Right lobe of liver (tissue), 6 donors: ENCODE data around the gene SHISA4. TPM values are rescaled to one million over a fixed set of nuclear protein-coding genes. Genes with fewer than 3 reads are reported as not detected.

Source experiments
- ATAC-seq, 4 donors: fragments of 200-7000 bp; cut with Tn5 transposase; one replicate each; pipeline ENCODE4 v1.9.1; 2020; ENCODE audit warnings: mild to moderate bottlenecking in 4 of 4, moderate library complexity in 4 of 4
- DNase-seq, 3 donors: peaks; one replicate each; pipeline ENCODE4 v3.0.0-alpha.2; 2020
- H3K27ac ChIP-seq, 3 donors: fragments of 200-600 bp; one replicate each; pipeline ENCODE4 v1.8.0; 2022
- H3K27me3 ChIP-seq, 2 donors: fragments of 200-600 bp; one replicate each; pipeline ENCODE4 v1.8.0; 2022
- H3K36me3 ChIP-seq, 4 donors: fragments of 200-600 bp; sonication (generic) in 1 of 4; one replicate each; pipeline versions ENCODE4 v1.5.1 to v1.8.0; 2017 to 2022; ENCODE audit warnings: control low read depth in 1 of 4
- H3K4me1 ChIP-seq, 4 donors: fragments of 200-600 bp; sonication (generic) in 1 of 4; one replicate each; pipeline versions ENCODE4 v1.5.1 to v1.8.0; 2017 to 2022; ENCODE audit warnings: control low read depth in 1 of 4
- H3K4me3 ChIP-seq, 3 donors: fragments of 200-600 bp; one replicate each; pipeline ENCODE4 v1.8.0; 2022
- H3K9me3 ChIP-seq, 4 donors: fragments of 200-600 bp; sonication (generic) in 1 of 4; one replicate each; pipeline versions ENCODE4 v1.5.1 to v1.8.0; 2017 to 2022; ENCODE audit warnings: control low read depth in 1 of 4
- CTCF ChIP-seq, 4 donors: fragments of 200-600 bp in 3 of 4; fragments of 450-650 bp in 1 of 4; IDR thresholded peaks; one replicate each; pipeline versions ENCODE4 v1.5.1 to v1.8.0; 2016 to 2022; ENCODE audit warnings: antibody characterized with exemption in 4 of 4, mild to moderate bottlenecking in 2 of 4
- POLR2A ChIP-seq: fragments of 450-650 bp; IDR thresholded peaks from one replicate; pipeline ENCODE4 v1.6.1; 2017; ENCODE audit warnings: antibody characterized with exemption, mild to moderate bottlenecking
- WGBS: methylation state at CpG from one replicate; pipeline ENCODE4 v1.1.6; 2018; ENCODE audit warnings: low coverage, low lambda C conversion rate; ENCODE audit not compliant: insufficient coverage; ENCODE audit errors: missing lambda C conversion rate; 5-methylcytosine and 5-hydroxymethylcytosine counted together
- intact Hi-C, 2 donors: fragments of 100-400 bp; cut with DNase I; formaldehyde crosslinking; loops; one replicate each; pipeline versions ENCODE4 v1.11.2 to v1.14.1; 2022
- total RNA-seq, 6 experiments: library from RNA; depleted of rRNA in 2 of 6; stranded (reverse); fragments of >200 nt in 2 of 6; fragmentation: NEBNext Ultra II Directional in 3 of 6; extraction: Animal tissue kit (Norgen Biotek cat#: 25700) in 3 of 6; gene quantifications; one replicate each; pipeline versions ENCODE4 v1.1.0 to v1.2.4, GENCODE V29; 2016 to 2023
- donor health status: DM: no; HTN: yes; CAD: no.
- donor health status: DM: no; HTN: no; CAD: no.
- donor health status: DM: no; HTN: no; CAD: no.
- donor health status: DM: no; HTN: yes; CAD: no.
- donor health status: DM: no; HTN: yes; CAD: no.

Gene SHISA4
- total RNA-seq, 6 experiments from 2014 or later = 2.5 to 8.1 (median 4.8) TPM

- Histone ChIP-seq H3K9me3 (no peaks in the 10 kb centered on the region), H3K4me3 (no peak overlapping the region), H3K27ac (no peak overlapping the region), H3K27me3 (no peaks in the 10 kb centered on the region), H3K36me3 (no peaks in the 10 kb centered on the region), H3K4me1 (peaks cover 0 to 33% (median 3%) of the 10 kb centered on the region in 4 donors)
- DNase-seq (no peak), ATAC-seq (peak in 3 of 4 donors; percentile 32 to 78 (median 60))
- no CpG with 5 or more reads among the region's 2 CpGs for WGBS
- intact Hi-C loops = no loop called here
- TF ChIP-seq CTCF (IDR thresholded peaks at IDR 0.05) (no peak), POLR2A (no peak)
These were observed 46.1 kb upstream of the SHISA4 start for GRCh38 chr1:201842472-201843027.

DNA sequence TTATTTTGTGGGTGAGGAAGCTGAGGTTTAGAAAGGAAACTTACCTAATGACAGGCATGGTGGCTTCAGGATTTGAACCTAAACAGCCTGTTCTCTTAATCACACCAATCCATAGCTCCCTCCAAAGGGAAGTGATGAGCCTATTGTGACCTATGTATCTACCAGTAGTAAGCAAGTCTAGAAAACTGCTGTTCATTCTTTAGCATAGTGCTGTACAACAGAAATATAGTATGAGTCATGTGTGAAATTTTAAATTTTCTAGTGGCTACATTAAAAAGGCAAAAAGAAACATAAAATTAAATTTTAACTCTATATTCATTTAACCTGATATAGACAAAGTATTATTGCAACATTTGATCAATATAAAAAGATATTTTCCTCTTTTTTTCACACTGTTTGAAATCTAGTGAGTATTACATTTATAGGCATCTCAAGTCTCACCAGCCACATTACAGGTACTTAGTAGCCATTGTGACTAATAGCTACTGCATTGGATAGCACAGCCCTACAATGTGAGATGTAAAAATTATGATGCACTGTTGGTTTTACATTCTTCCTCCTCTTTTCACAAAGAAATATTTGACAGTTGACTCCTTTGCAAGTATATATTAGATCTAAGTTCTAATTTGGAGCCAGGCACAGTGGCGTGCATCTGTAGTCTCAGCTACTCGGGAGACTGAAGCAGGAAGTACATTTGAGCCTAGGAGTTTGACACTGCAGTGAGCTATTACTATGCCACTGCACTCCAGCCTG is 43.2 kb upstream of the SHISA4 start:
- ATAC-seq (no peak), DNase-seq (no peak)
- Histone ChIP-seq H3K4me3 (no peak overlapping the region), H3K36me3 (no peaks in the 10 kb centered on the region), H3K9me3 (no peaks in the 10 kb centered on the region), H3K27me3 (no peaks in the 10 kb centered on the region), H3K4me1 (peaks cover 0 to 57% (median 10%) of the 10 kb centered on the region in 4 donors), H3K27ac (no peak overlapping the region)
- no peak for TF ChIP-seq POLR2A
- TF ChIP-seq CTCF (IDR thresholded peaks at IDR 0.05) = no peak
- WGBS = 72% methylated on average over 2 of the region's 2 CpGs
- intact Hi-C loops = no loop called here

DNA sequence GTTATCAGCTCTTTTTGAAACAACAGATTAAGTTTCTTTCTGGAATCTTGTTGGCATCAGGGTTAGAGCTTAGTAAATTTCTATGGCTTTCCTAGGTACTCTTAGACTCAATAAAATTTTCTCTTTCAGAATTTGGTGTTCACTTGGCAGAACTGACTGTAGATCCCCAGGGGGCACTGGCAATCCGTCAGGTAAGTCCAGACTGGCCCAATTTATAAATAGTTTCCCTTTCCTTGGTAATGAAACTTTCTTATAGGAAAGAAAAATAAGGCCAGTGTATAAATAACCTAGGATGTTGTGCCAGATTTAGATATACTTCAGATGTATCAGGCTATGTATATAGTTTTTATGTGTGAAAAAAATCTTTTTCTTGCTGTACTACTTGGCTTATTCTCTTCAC is 41.5 kb upstream of the SHISA4 start:
- TF ChIP-seq CTCF (IDR thresholded peaks at IDR 0.05) = no peak
- no peak for TF ChIP-seq POLR2A
- no peak for DNase-seq
- Histone ChIP-seq H3K27ac (peak overlapping the region in 2 of 3 donors; percentile 42 to 67), H3K9me3 (no peaks in the 10 kb centered on the region), H3K4me3 (no peak overlapping the region), H3K27me3 (no peaks in the 10 kb centered on the region), H3K4me1 (peaks cover 0 to 55% (median 10%) of the 10 kb centered on the region in 4 donors), H3K36me3 (peaks cover 0 to 5% (median 1%) of the 10 kb centered on the region in 4 donors)
- ATAC-seq = no peak
- 64% methylated on average over 1 of the region's 1 CpG for WGBS
- intact Hi-C loops = no loop called here

- H3K27me3 ChIP-seq = no peaks in the 10 kb centered on the region
- TF ChIP-seq CTCF (IDR thresholded peaks at IDR 0.05) = peak in 2 of 4 donors; percentile 22 to 45
- no peak for TF ChIP-seq POLR2A
- peaks cover 0 to 16% (median 7%) of the 10 kb centered on the region in 4 donors for H3K36me3 ChIP-seq
- peak in 2 of 3 donors; percentile 31 to 58 for DNase-seq
- H3K4me3 ChIP-seq = no peak overlapping the region
- intact Hi-C loops = no loop called here
- WGBS = 45% methylated on average over 4 of the region's 6 CpGs
- peaks cover 0 to 44% (median 10%) of the 10 kb centered on the region in 4 donors for H3K4me1 ChIP-seq
- peak; percentile 88 to 97 (median 92) for ATAC-seq
- H3K27ac ChIP-seq = peak overlapping the region in 2 of 3 donors; percentile 42 to 67
- no peaks in the 10 kb centered on the region for H3K9me3 ChIP-seq
These were observed 40.5 kb upstream of the SHISA4 start for GRCh38 chr1:201848230-201848629.
